NCI-H510A (cell line): Measurements from ENCODE around the gene ERC2.

ENCODE experiments used
- DNase-seq: peaks from one replicate; lab custom pipeline; 2025; lab: John Stamatoyannopoulos, UW

ERC2 gene

GRCh38 chr3:56366641-56367162 lies 101.6 kb downstream of the ERC2 start:
- no peak for DNase-seq

GRCh38 chr3:56365905-56366640 lies 102.2 kb downstream of the ERC2 start:
- no peak for DNase-seq

GRCh38 chr3:56364665-56365064 lies 103.6 kb downstream of the ERC2 start:
- no peak for DNase-seq

GRCh38 chr3:56363720-56364119 lies 104.5 kb downstream of the ERC2 start:
- DNase-seq: no peak

- no peak for DNase-seq
These were observed 106.5 kb downstream of the ERC2 start for GRCh38 chr3:56361731-56362130.

- DNase-seq: no peak
These were observed 111.0 kb downstream of the ERC2 start for GRCh38 chr3:56357266-56357665.

- no peak for DNase-seq
These were observed 111.5 kb downstream of the ERC2 start for GRCh38 chr3:56356808-56357207.

GRCh38 chr3:56355570-56356185 lies 112.6 kb downstream of the ERC2 start:
- DNase-seq: no peak

- no peak for DNase-seq
These were observed 116.7 kb downstream of the ERC2 start for GRCh38 chr3:56351537-56351936.

GRCh38 chr3:56347219-56347871 lies 120.9 kb downstream of the ERC2 start:
- DNase-seq: no peak

GRCh38 chr3:56342475-56342874 lies 125.8 kb downstream of the ERC2 start:
- no peak for DNase-seq

- DNase-seq: no peak
These were observed 128.6 kb downstream of the ERC2 start for GRCh38 chr3:56339671-56340070.

- DNase-seq: no peak
These were observed 129.0 kb downstream of the ERC2 start for GRCh38 chr3:56339244-56339643.

GRCh38 chr3:56336023-56336422 lies 132.2 kb downstream of the ERC2 start:
- DNase-seq: no peak

GRCh38 chr3:56324473-56324872 lies 143.8 kb downstream of the ERC2 start:
- no peak for DNase-seq

GRCh38 chr3:56323986-56324420 lies 144.3 kb downstream of the ERC2 start:
- DNase-seq: no peak

GRCh38 chr3:56322862-56323261 lies 145.4 kb downstream of the ERC2 start:
- DNase-seq: no peak

GRCh38 chr3:56321892-56322291 lies 146.4 kb downstream of the ERC2 start:
- DNase-seq: no peak

- no peak for DNase-seq
These were observed 146.9 kb downstream of the ERC2 start for GRCh38 chr3:56321383-56321782.

GRCh38 chr3:56320883-56321282 lies 147.4 kb downstream of the ERC2 start:
- no peak for DNase-seq

- DNase-seq: no peak
These were observed 149.4 kb downstream of the ERC2 start for GRCh38 chr3:56318891-56319290.

- DNase-seq: no peak
These were observed 151.3 kb downstream of the ERC2 start for GRCh38 chr3:56316944-56317343.

GRCh38 chr3:56314842-56315241 lies 153.4 kb downstream of the ERC2 start:
- DNase-seq: no peak
